ENCODE data around the gene WDHD1.

DNA sequence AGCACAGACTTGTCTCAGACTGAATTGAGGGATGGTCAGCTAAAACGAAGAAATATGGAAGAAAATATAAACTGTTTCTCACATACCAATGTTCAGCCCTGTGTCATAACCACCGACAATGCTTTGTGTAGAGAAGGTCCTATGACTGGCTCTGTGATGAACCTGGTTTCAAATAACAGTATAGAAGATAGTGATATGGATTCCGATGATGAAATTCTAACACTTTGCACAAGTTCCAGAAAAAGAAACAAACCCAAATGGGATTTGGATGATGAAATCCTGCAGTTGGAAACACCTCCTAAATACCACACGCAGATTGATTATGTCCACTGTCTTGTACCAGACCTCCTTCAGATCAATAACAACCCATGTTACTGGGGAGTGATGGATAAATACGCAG lies 16.6 kb upstream of the WDHD1 start:
- no peak for TF ChIP-seq POLR2A (IDR thresholded peaks at IDR 0.05)
- TF ChIP-seq, protein P1, sequence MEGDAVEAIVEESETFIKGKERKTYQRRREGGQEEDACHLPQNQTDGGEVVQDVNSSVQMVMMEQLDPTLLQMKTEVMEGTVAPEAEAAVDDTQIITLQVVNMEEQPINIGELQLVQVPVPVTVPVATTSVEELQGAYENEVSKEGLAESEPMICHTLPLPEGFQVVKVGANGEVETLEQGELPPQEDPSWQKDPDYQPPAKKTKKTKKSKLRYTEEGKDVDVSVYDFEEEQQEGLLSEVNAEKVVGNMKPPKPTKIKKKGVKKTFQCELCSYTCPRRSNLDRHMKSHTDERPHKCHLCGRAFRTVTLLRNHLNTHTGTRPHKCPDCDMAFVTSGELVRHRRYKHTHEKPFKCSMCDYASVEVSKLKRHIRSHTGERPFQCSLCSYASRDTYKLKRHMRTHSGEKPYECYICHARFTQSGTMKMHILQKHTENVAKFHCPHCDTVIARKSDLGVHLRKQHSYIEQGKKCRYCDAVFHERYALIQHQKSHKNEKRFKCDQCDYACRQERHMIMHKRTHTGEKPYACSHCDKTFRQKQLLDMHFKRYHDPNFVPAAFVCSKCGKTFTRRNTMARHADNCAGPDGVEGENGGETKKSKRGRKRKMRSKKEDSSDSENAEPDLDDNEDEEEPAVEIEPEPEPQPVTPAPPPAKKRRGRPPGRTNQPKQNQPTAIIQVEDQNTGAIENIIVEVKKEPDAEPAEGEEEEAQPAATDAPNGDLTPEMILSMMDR (IDR thresholded peaks at IDR 0.05), result no peak

All from ovary (tissue), 3 donors.